ENCODE data around the gene C2CD2.

Gene C2CD2

GRCh38 chr21:41861255-41861654, 92.6 kb downstream of the C2CD2 start:
- DNase-seq = no peak

- DNase-seq = no peak
Measured at GRCh38 chr21:41859297-41859980, 94.4 kb downstream of the C2CD2 start.

GRCh38 chr21:41858466-41859296, 95.1 kb downstream of the C2CD2 start:
- no peak for DNase-seq

GRCh38 chr21:41857771-41858300, 96.0 kb downstream of the C2CD2 start:
- DNase-seq = no peak

- no peak for DNase-seq
Measured at GRCh38 chr21:41856572-41856971, 97.2 kb downstream of the C2CD2 start.

- DNase-seq = no peak
Measured at GRCh38 chr21:41854426-41854995, 99.3 kb downstream of the C2CD2 start.

- DNase-seq = no peak
Measured at GRCh38 chr21:41852929-41853320, 100.9 kb downstream of the C2CD2 start.

GRCh38 chr21:41852151-41852928, 101.5 kb downstream of the C2CD2 start:
- DNase-seq = no peak

- DNase-seq = no peak
Measured at GRCh38 chr21:41851090-41851790, 102.6 kb downstream of the C2CD2 start.

- DNase-seq = no peak
Measured at GRCh38 chr21:41850085-41850484, 103.7 kb downstream of the C2CD2 start.

GRCh38 chr21:41848958-41849580, 104.7 kb downstream of the C2CD2 start:
- DNase-seq = no peak

GRCh38 chr21:41848533-41848932, 105.3 kb downstream of the C2CD2 start:
- DNase-seq = no peak

GRCh38 chr21:41847066-41847804, 106.6 kb downstream of the C2CD2 start:
- DNase-seq = no peak

- DNase-seq = no peak
Measured at GRCh38 chr21:41846536-41846935, 107.3 kb downstream of the C2CD2 start.

- no peak for DNase-seq
Measured at GRCh38 chr21:41846033-41846317, 107.8 kb downstream of the C2CD2 start.

- no peak for DNase-seq
Measured at GRCh38 chr21:41845310-41846032, 108.3 kb downstream of the C2CD2 start.

GRCh38 chr21:41843584-41843983, 110.2 kb downstream of the C2CD2 start:
- no peak for DNase-seq

- no peak for DNase-seq
Measured at GRCh38 chr21:41840880-41841279, 112.9 kb downstream of the C2CD2 start.

- no peak for DNase-seq
Measured at GRCh38 chr21:41839387-41840000, 114.3 kb downstream of the C2CD2 start.

- no peak for DNase-seq
Measured at GRCh38 chr21:41837756-41838297, 116.0 kb downstream of the C2CD2 start.

Measured in activated CD4-positive, alpha-beta T cell treated with anti-CD3 and anti-CD28 coated beads, Interleukin-2, amount 50 U/mL, for 16 hours (primary cell).